IMR-90 (cell line): ENCODE results near the gene ABHD15. TPM values are rescaled to one million over a fixed set of nuclear protein-coding genes. Genes with fewer than 3 reads are reported as not detected.

Source experiments
- ATAC-seq: fragments of 200-7000 bp; cut with Tn5 transposase; 2 replicates; pipeline ENCODE4 v1.9.1; 2020; ENCODE audit warnings: low read depth, mild to moderate bottlenecking, moderate library complexity
- BruUV-seq: library from RNA; stranded (reverse); fragments of 400-500 nt; replicated peaks from 2 replicates; lab custom pipeline; 2021; lab: Mats Ljungman, UMichigan
- CTCF ChIA-PET: fragments of 300-600 bp; formaldehyde crosslinking; extraction: SDS; loops from one replicate; lab custom pipeline; 2021; ENCODE audit warnings: antibody characterized with exemption; lab: Yijun Ruan, JAX
- POLR2A ChIA-PET: fragments of 300-600 bp; sonication (Branson Sonifier 250); formaldehyde crosslinking; loops from one replicate; lab custom pipeline; 2022; ENCODE audit warnings: antibody characterized with exemption; ENCODE audit not compliant: unreplicated experiment; lab: Charles Lee
- DNase-seq: peaks from one replicate; pipeline ENCODE4 v3.0.0; 2013
- H2AFZ ChIP-seq: replicated peaks from 2 replicates; pipeline ENCODE3; 2013; ENCODE audit warnings: low read length, mild to moderate bottlenecking; ENCODE audit not compliant: poor library complexity
- H2AK5ac ChIP-seq: 2 replicates; pipeline ENCODE4 v1.6.1; 2013; ENCODE audit warnings: low read depth, low read length, inconsistent platforms
- H2AK9ac ChIP-seq: replicated peaks from 2 replicates; pipeline ENCODE3; 2013; ENCODE audit warnings: mild to moderate bottlenecking, low read depth, low read length, moderate library complexity; ENCODE audit not compliant: poor library complexity
- H2BK120ac ChIP-seq: 2 replicates; pipeline ENCODE4 v1.6.1; 2013; ENCODE audit warnings: low read depth, low read length, inconsistent platforms
- H2BK15ac ChIP-seq: 3 replicates; pipeline ENCODE4 v1.6.1; 2013; ENCODE audit warnings: low read depth, low read length, inconsistent platforms
- H2BK20ac ChIP-seq: 2 replicates; pipeline ENCODE4 v1.6.1; 2013; ENCODE audit warnings: low read depth, mild to moderate bottlenecking, inconsistent platforms, low read length, moderate library complexity
- H2BK5ac ChIP-seq: 2 replicates; pipeline ENCODE4 v1.6.1; 2013; ENCODE audit warnings: mild to moderate bottlenecking, low read depth, low read length, inconsistent platforms; ENCODE audit not compliant: poor library complexity, severe bottlenecking
- H3K14ac ChIP-seq: replicated peaks from 2 replicates; pipeline ENCODE4 v1.6.1; 2013; ENCODE audit warnings: low read depth, low read length, inconsistent platforms
- H3K18ac ChIP-seq: 2 replicates; pipeline ENCODE4 v1.6.1; 2013; ENCODE audit warnings: low read depth, low read length, control low read depth
- H3K23ac ChIP-seq: 2 replicates; pipeline ENCODE4 v1.6.1; 2013; ENCODE audit warnings: low read depth, low read length, inconsistent platforms
- H3K27ac ChIP-seq: 2 replicates; pipeline ENCODE4 v1.5.1; 2013; ENCODE audit warnings: mild to moderate bottlenecking, control low read depth, low read length; ENCODE audit not compliant: insufficient read depth
- H3K27me3 ChIP-seq: 2 replicates; pipeline ENCODE4 v1.6.1; 2013; ENCODE audit warnings: low read length; ENCODE audit not compliant: control insufficient read depth, insufficient read depth
- H3K36me3 ChIP-seq: 2 replicates; pipeline ENCODE4 v1.6.1; 2013; ENCODE audit warnings: low read length, mixed read lengths; ENCODE audit not compliant: control insufficient read depth, insufficient read depth
- H3K4ac ChIP-seq: 2 replicates; pipeline ENCODE4 v1.6.1; 2013; ENCODE audit warnings: low read depth, low read length, inconsistent platforms
- H3K4me1 ChIP-seq: 2 replicates; pipeline ENCODE4 v1.6.1; 2013; ENCODE audit warnings: low read length, mixed read lengths; ENCODE audit not compliant: control insufficient read depth, insufficient read depth
- H3K4me2 ChIP-seq: 2 replicates; pipeline ENCODE4 v1.6.1; 2013; ENCODE audit warnings: low read depth, mild to moderate bottlenecking, control low read depth, low read length, moderate library complexity
- H3K4me3 ChIP-seq: 2 replicates; pipeline ENCODE4 v1.5.1; 2013; ENCODE audit warnings: low read depth, mild to moderate bottlenecking, control low read depth, low read length, moderate library complexity; ENCODE audit not compliant: insufficient read depth
- H3K56ac ChIP-seq: 2 replicates; pipeline ENCODE4 v1.6.1; 2013; ENCODE audit warnings: low read length, inconsistent platforms; ENCODE audit not compliant: insufficient read depth; ENCODE audit errors: extremely low read depth
- H3K79me1 ChIP-seq, 2 experiments: 2 replicates each; pipeline ENCODE4 v1.6.1; 2013; ENCODE audit warnings: low read length in 2 of 2, inconsistent platforms in 1 of 2, low read depth in 1 of 2
- H3K9ac ChIP-seq: 2 replicates; pipeline ENCODE4 v1.6.1; 2013; ENCODE audit warnings: low read depth, low read length, control low read depth
- H3K9me1 ChIP-seq: 2 replicates; pipeline ENCODE4 v1.6.1; 2013; ENCODE audit warnings: low read length, inconsistent platforms; ENCODE audit not compliant: insufficient read depth
- H3K9me3 ChIP-seq: 2 replicates; pipeline ENCODE4 v1.6.1; 2013; ENCODE audit warnings: low read length; ENCODE audit not compliant: control insufficient read depth, insufficient read depth
- H4K20me1 ChIP-seq: 2 replicates; pipeline ENCODE4 v1.6.1; 2013; ENCODE audit warnings: low read length, inconsistent platforms; ENCODE audit not compliant: insufficient read depth
- H4K5ac ChIP-seq: 2 replicates; pipeline ENCODE4 v1.6.1; 2013; ENCODE audit warnings: mild to moderate bottlenecking, low read depth, low read length, control low read depth
- H4K8ac ChIP-seq, 2 experiments: 2 replicates each; pipeline ENCODE4 v1.6.1; 2013; ENCODE audit warnings: low read depth in 2 of 2, low read length in 2 of 2, control low read depth in 1 of 2, inconsistent platforms in 1 of 2
- H4K91ac ChIP-seq: 2 replicates; pipeline ENCODE4 v1.6.1; 2013; ENCODE audit warnings: low read depth, low read length, inconsistent platforms; ENCODE audit not compliant: insufficient read depth
- CTCF ChIP-seq: conservative IDR thresholded peaks from 2 replicates; pipeline ENCODE4 v1.5.1; 2012; ENCODE audit warnings: mild to moderate bottlenecking, low read depth, low read length, improper control_type of control experiment
- ELK1 ChIP-seq: fragments of 150-350 bp; IDR thresholded peaks from 2 replicates; pipeline ENCODE4 v1.6.1; 2016; ENCODE audit warnings: low read depth, mild to moderate bottlenecking, low read length, moderate library complexity, borderline replicate concordance
- MAFK ChIP-seq: IDR thresholded peaks from 2 replicates; pipeline ENCODE4 v1.6.1; 2012; ENCODE audit warnings: low read depth, low read length, improper control_type of control experiment
- MAZ ChIP-seq: IDR thresholded peaks from 2 replicates; pipeline ENCODE4 v1.6.1; 2012; ENCODE audit warnings: low read depth, mild to moderate bottlenecking, low read length, improper control_type of control experiment, moderate library complexity, borderline replicate concordance
- MXI1 ChIP-seq: IDR thresholded peaks from 2 replicates; pipeline ENCODE4 v1.6.1; 2012; ENCODE audit warnings: low read depth, mild to moderate bottlenecking, low read length, moderate library complexity, borderline replicate concordance
- NFE2L2 ChIP-seq: fragments of 150-350 bp; IDR thresholded peaks from 2 replicates; pipeline ENCODE4 v1.6.1; 2016; ENCODE audit warnings: low read depth, mild to moderate bottlenecking, low read length
- RAD21 ChIP-seq: IDR thresholded peaks from 2 replicates; pipeline ENCODE4 v1.6.1; 2012; ENCODE audit warnings: low read length, improper control_type of control experiment
- RFX5 ChIP-seq: IDR thresholded peaks from 2 replicates; pipeline ENCODE4 v1.8.0; 2012; ENCODE audit warnings: low read depth, mild to moderate bottlenecking, low read length, moderate library complexity
- SMC3 ChIP-seq: fragments of 150-350 bp; IDR thresholded peaks from 2 replicates; pipeline ENCODE4 v1.6.1; 2016; ENCODE audit warnings: low read depth, mild to moderate bottlenecking, antibody characterized with exemption, low read length, moderate library complexity
- USF2 ChIP-seq: fragments of 150-350 bp; IDR thresholded peaks from 2 replicates; pipeline ENCODE4 v1.6.1; 2017; ENCODE audit warnings: mild to moderate bottlenecking, antibody characterized with exemption, low read length, low read depth
- WGBS, 2 experiments: methylation state at CpG; one replicate each; pipeline versions ENCODE4 v1.1.5 to v1.1.7; 2013; ENCODE audit warnings: missing lambda C conversion rate in 2 of 2; ENCODE audit not compliant: insufficient read length in 1 of 2; ENCODE audit errors: extremely low coverage in 2 of 2; 5-methylcytosine and 5-hydroxymethylcytosine counted together
- dilution Hi-C: fragments of 300-500 bp; cut with HindIII; formaldehyde crosslinking; loops from one replicate; pipeline ENCODE4 v1.14.3; 2018; ENCODE audit warnings: low sequenced_read_pairs; ENCODE audit not compliant: unreplicated experiment
- in situ Hi-C: fragments of 300-500 bp; cut with MboI; formaldehyde crosslinking; loops from 3 replicates; pipeline ENCODE4 v1.14.3; 2019; ENCODE audit warnings: low sequenced_read_pairs, inconsistent platforms, mixed read lengths
- intact Hi-C: fragments of 100-400 bp; cut with micrococcal nuclease; formaldehyde crosslinking; loops from 2 replicates; pipeline ENCODE4 v1.10.0; 2022
- polyA plus RNA-seq, 3 experiments: library from polyadenylated mRNA; depleted of rRNA; stranded (reverse); fragments of >200 nt; gene quantifications; 2 replicates each; pipeline ENCODE4 v1.2.3, GENCODE V29; 2012; ENCODE audit warnings: low replicate concordance in 1 of 3
- total RNA-seq: library from RNA; depleted of rRNA; stranded (reverse); fragments of >200 nt; gene quantifications from 2 replicates; pipeline ENCODE4 v1.2.3, GENCODE V29; 2012

The ABHD15 gene
- total and polyA plus RNA-seq, 2 of the 4 experiments (the other 2 are of a cell fraction) = 3.2 to 4.6 TPM

GRCh38 chr17:29612094-29612403 is 45.2 kb upstream of the ABHD15 start:
- no CpG with 5 or more reads among the region's 12 CpGs for WGBS, 2 experiments
- Histone ChIP-seq H4K91ac (no peak overlapping the region), H3K14ac (no peak overlapping the region), H2AFZ (no peak overlapping the region), H2BK15ac (no peak overlapping the region), H4K5ac (no peak overlapping the region), H3K79me1 (0 out of 4 replicates have a peak, but pooled peaks cover 0 to 2% of the 10 kb centered on the region in 2 experiments), H3K4ac (no peak overlapping the region), H3K36me3 (peaks cover 2% of the 10 kb centered on the region; the same call in 1 of the 2 replicates), H2BK5ac (no peak overlapping the region), H3K56ac (no peak overlapping the region), H3K18ac (no peak overlapping the region), H3K23ac (no peak overlapping the region), H3K9me1 (peaks cover 8% of the 10 kb centered on the region; the same call in 1 of the 2 replicates), H4K20me1 (peaks cover 2% of the 10 kb centered on the region; the same call in 1 of the 2 replicates), H3K9ac (no peak overlapping the region), H2BK120ac (no peak overlapping the region), H3K27me3 (no peaks in the 10 kb centered on the region; the same call in 1 of the 2 replicates), H3K4me2 (no peak overlapping the region), H3K4me3 (no peak overlapping the region), H3K27ac (no peak overlapping the region), H3K9me3 (no peaks in the 10 kb centered on the region), H2AK9ac (no peak overlapping the region), H2AK5ac (no peak overlapping the region), H3K4me1 (no peaks in the 10 kb centered on the region), H2BK20ac (no peak overlapping the region), H4K8ac (no peak overlapping the region)
- ATAC-seq (no peak), DNase-seq (no peak)
- TF ChIP-seq MXI1 (no peak), RFX5 (no peak), CTCF (no peak), SMC3 (no peak), MAFK (no peak), MAZ (no peak), RAD21 (no peak), NFE2L2 (no peak), USF2 (no peak), ELK1 (no peak)
- intact Hi-C loops (no loop called here), dilution Hi-C loops (no loop called here), in situ Hi-C loops (no loop called here)
- no TSS peak for BruUV-seq
- ChIA-PET CTCF (no interaction called here), POLR2A (no interaction called here)
